ENCODE measurements around the gene RBMS3.

Gene RBMS3

DNA sequence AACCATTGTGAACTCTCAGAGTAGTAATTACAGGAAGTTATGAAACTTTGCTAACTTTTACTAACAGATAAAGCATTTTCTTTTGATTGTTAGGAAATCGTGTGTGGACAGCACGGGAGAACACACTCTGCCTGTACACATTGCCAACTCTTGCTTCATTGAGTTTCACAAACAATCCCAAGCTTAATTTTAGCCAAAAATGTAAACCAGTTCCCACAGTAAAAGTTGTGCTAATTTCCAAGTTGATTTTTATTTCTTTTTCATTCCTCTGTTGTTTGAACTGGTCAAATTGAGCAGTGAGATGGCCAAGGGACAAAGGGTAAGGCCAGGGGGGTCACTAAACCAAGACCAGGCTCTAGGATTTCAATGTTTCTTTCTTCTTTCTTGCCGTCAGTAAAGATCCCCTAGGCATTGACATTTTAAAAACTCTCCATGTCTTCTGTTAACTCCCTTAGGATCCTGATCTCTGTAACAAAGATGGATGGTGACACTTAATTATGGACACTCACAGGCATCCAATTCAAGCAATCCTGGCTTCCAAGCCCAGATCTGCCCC lies 414.9 kb downstream of the RBMS3 start:
- DNase-seq = no peak

DNA sequence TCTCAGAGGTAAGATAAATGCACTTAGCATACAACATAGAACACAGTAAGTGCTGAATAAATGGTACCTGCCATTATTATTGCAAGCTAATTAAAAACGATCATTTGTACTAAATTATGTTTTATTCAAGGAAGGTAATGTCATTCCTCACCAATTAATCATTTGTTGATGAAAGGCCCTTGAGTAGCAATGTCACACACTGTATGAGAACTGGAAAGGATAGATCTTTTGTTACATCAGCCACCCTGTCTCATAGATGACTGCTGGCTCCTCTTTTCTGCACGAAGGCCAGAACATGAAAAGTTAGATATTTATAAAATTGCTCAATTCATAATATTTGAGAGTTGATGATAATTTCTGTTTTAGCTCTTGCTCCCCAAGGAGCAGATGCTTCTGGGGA lies 415.4 kb downstream of the RBMS3 start:
- DNase-seq = no peak

DNA sequence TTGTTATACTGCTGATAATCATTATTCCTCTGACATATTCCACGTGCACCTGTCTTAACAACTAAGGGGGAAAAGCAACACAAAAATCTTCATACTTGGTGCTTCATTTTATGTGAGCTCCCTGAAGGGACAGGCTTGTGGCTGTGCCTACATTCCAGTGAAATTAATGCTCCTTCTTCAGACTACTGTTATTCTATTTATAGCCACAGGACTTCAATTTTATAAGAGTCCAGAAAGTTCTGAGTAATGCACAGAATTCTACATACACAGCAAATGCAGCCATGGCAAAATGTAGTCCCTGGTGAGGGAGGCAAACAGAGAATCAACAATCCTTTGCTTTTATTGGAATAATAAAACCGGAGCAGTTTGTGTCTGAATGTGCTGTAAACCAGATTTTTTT lies 417.1 kb downstream of the RBMS3 start:
- no peak for DNase-seq

GRCh38 chr3:29700256-29700655 lies 419.4 kb downstream of the RBMS3 start:
- no peak for DNase-seq

DNA sequence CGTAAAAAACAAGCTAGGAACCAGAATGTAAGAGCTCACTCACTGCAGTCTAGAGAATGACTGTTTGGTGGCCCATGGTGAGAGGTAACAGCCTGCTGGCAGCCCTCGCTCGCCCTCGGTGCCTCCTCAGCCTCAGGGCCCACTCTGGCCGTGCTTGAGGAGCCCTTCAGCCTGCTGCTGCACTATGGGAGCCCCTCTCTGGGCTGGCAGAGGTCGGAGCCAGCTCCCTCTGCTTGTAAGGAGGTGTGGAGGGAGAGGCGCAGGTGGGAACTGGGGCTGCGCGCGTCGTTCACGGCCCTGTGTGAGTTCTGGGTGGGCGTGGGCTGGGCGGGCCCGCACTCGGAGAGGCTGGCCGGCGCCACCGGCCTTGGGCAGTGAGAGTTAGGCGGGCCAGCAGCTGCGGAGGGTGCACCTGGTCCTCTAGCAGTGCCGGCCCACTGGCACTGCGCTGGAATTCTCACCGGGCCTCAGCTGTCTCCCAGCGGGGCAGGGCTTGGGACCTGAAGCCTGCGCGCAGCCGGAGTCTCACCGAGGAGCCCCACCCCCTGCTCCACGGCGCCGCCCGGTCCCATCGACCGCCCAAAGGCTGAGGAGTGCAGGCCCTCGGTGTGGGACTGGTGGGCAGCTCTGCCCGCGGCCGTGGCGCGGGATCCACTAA lies 420.6 kb downstream of the RBMS3 start:
- no peak for DNase-seq

DNA sequence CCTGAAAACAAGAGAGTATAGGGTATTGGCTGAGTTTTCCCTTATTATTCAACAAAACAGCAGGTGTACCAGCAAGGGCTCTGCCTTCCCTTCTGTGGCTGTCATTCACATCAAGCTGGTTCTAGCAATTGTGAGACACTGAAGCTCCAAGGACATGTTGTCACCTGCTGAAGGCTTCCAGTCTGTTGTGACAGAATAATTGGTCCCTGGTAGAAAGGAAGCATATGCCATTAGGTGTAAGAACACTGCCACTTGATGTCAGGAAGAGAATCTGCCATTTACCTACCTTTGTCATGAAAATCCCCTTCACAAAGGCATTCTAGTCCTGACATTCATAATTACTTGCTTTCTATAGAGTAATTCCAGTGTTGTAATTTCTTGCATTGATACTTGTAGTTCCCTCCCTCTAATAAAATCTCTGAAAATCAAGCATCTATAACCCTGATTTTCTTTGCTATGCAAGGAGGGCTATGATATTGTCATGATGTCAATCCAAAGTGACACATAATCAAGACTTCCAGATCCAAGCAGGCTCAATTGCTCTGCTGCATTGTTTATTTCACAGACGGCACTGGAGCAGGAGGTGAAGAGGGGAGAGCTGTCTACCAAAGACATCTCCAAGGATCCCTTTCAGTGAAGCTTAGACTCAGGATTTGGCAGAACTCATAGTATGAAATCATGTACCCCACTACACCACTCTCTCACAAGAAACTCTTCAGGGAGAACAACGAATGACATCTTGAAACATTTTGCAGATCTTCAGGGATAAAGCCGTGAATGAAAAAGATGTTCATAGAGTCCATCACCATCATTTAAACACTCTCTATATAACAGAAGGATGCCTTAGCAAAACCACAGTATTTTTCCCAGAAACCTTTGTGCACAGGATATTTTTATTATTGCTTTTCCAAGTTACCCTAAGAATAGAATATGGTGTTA lies 425.3 kb downstream of the RBMS3 start:
- DNase-seq = no peak

GRCh38 chr3:29708884-29709283 lies 428.0 kb downstream of the RBMS3 start:
- no peak for DNase-seq

GRCh38 chr3:29711255-29711771 lies 430.4 kb downstream of the RBMS3 start:
- DNase-seq = no peak

GRCh38 chr3:29716213-29716612 lies 435.3 kb downstream of the RBMS3 start:
- no peak for DNase-seq

GRCh38 chr3:29718661-29719065 lies 437.8 kb downstream of the RBMS3 start:
- DNase-seq = no peak

DNA sequence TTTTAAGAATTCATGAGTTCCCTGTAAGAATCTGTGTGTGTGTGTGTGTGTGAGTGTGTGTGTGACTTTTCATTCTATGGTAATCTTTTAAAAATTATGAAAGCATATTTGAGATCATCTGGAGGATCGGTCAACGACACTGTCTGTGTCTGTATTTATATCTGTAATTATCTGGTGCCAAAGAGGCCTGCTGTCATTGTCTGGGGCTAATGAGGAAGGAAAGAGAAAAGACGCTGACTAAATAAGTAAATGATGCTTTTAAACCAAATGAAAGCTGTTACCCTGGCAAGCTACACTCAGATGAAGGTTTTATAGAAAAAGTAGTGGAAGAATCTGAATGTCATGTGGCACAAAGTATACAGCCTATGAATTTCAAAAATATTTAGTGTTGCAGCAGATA lies 439.8 kb downstream of the RBMS3 start:
- no peak for DNase-seq

- DNase-seq = no peak
Observed at GRCh38 chr3:29721789-29722188, 440.9 kb downstream of the RBMS3 start.

DNA sequence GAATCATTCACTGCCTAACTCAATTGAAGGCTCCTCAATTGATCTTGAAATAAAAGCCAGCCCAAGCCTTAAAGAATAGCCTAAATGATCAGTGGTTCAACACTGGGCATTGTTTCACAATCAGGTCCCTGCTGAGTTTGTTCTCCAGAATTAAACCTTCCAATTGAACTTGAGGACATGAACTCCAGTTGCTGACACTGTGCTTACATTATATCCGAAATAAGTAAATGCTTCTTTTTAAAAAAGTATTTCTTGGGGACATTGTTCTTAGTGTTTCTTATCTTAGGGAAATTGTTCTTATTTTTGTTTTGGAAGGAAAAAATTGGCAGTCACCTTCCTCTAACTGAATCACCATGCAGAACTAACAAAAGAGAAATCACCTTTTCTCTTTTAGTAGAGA lies 450.2 kb downstream of the RBMS3 start:
- DNase-seq = no peak

GRCh38 chr3:29741231-29741630 lies 460.4 kb downstream of the RBMS3 start:
- no peak for DNase-seq

DNA sequence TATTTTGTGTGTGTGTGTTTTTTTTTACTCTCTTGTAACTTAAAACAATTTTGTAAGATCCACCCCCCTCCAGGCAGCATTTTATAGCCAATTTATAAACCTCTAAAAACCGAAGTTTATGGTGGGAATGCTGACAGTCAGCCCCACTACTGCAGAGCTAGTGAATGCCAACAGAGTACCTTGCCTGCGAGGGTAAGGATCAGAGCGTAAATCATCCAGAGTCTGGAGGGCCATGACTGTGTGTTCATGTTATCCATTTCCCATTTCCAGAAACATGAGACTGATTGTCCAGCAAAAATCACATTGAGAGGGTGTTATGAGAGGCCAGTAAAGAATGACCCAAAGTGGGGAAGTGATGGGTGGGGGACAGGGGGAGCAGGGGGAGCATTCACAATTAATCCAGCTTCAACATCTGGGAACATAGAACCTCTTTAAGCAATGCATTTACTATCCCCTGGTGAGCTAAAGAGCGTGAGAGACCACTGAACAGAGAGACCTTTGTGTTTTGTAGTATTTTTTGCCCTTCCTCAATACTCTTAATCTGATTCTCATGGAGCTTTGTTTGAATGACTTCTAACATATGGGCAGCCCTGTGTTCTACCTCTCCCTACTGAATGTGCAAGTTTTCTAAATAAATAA lies 464.5 kb downstream of the RBMS3 start:
- DNase-seq = no peak

DNA sequence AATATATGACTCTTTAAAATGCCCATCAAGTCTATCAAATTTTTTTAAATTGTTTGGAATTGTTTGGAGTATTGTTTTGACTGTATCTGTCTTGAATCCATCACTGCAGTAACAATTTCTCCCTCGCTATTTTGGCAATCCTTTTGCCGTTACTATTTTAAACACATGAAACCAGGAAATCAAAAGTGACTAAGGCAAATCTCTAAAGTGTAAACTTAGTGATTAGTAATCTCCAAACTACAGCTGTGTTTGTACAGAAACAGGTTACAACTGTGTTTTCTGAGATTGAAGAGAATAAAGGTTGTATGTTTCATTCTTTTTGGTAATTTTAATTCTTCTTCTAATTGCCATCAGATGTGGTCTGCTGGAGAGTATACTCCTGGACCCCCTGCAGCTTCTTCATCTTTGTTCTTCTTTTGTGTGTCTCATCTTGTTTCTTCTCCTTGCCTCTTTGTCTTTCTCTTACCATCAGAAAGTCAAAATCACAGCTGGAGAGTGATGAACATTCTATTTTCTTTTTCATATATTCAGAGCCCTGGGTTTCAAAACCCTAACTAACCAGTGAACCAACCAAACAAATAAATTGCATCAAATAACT lies 465.4 kb downstream of the RBMS3 start:
- DNase-seq = no peak

- no peak for DNase-seq
Observed at GRCh38 chr3:29747991-29748390, 467.1 kb downstream of the RBMS3 start.

GRCh38 chr3:29751647-29752314 lies 470.9 kb downstream of the RBMS3 start:
- no peak for DNase-seq

GRCh38 chr3:29754346-29754745 lies 473.5 kb downstream of the RBMS3 start:
- no peak for DNase-seq

DNA sequence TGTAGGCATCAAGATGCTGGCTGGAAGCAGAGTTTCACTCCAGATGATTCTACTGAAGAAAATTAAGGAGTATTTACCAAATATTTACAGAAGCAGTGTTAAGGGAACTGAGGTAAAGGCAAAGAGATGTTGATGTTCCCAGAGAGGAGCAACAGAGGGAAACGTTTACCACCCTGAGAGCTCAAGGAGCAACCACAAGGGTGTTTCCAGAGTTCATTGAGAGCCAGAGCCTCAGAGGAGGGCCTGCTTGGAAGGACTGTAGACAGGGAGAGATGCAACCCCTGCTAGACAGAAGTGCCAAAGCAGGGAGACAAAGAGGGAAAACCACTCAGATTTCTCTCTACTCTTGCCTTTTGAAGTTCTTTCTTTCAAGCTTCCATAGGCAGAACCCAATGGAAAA lies 474.5 kb downstream of the RBMS3 start:
- DNase-seq = no peak

GRCh38 chr3:29757054-29757777 lies 476.3 kb downstream of the RBMS3 start:
- DNase-seq = no peak

DNA sequence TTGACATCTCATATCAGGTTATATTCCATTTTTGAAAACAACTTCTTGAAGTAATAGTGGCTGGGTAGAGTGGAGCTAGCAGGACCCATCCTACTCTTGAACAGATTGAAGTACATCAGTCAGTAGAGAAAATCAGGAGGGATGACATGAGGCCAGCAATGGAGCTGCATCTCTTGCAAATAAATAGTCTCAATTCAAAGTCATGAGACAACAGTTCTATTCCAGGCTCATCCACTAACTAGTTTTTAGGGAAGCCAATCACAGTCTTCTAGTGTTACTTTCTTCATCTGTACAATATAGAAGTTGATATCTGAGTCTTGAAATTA lies 477.2 kb downstream of the RBMS3 start:
- no peak for DNase-seq
